22Rv1 (cell line): ENCODE results near the gene TGFB1I1.

Experiments
- H3K27ac ChIP-seq: fragments of 450-650 bp; 2 replicates; pipeline ENCODE4 v1.5.1; 2017
- CTCF ChIP-seq: fragments of 450-650 bp; IDR thresholded peaks from 2 replicates; pipeline ENCODE4 v1.5.1; 2017; ENCODE audit warnings: mild to moderate bottlenecking
- ZFX ChIP-seq: fragments of 450-650 bp; IDR thresholded peaks from 2 replicates; pipeline ENCODE4 v1.6.1; 2017; ENCODE audit warnings: antibody characterized with exemption, borderline replicate concordance

The TGFB1I1 gene

GRCh38 chr16:31474773-31475738, 3.1 kb downstream of the TGFB1I1 start:
- no peak for TF ChIP-seq ZFX
- TF ChIP-seq CTCF = no peak
- no peak overlapping the region for H3K27ac ChIP-seq

- H3K27ac ChIP-seq = peak overlapping the region; percentile 74
- TF ChIP-seq ZFX (no peak), CTCF (no peak)
These were observed 4.0 kb downstream of the TGFB1I1 start for GRCh38 chr16:31475946-31476302.

- H3K27ac ChIP-seq = peak overlapping the region; percentile 74
- TF ChIP-seq ZFX (no peak), CTCF (no peak)
These were observed 4.6 kb downstream of the TGFB1I1 start for GRCh38 chr16:31476303-31477219.

- TF ChIP-seq ZFX (no peak), CTCF (peak; percentile 47; the same call in 1 of the 2 replicates)
- H3K27ac ChIP-seq = peak overlapping the region; percentile 74
These were observed 5.6 kb downstream of the TGFB1I1 start for GRCh38 chr16:31477220-31478216.

GRCh38 chr16:31478956-31479355, 7.0 kb downstream of the TGFB1I1 start:
- TF ChIP-seq ZFX = no peak
- no peak for TF ChIP-seq CTCF
- H3K27ac ChIP-seq = no peak overlapping the region

GRCh38 chr16:31479751-31480150, 7.8 kb downstream of the TGFB1I1 start:
- TF ChIP-seq CTCF (no peak), ZFX (no peak)
- H3K27ac ChIP-seq = no peak overlapping the region
